Fibroblast of the aortic adventitia (primary cell): Measurements from ENCODE around the gene INPP5J. TPM values are rescaled to one million over a fixed set of nuclear protein-coding genes. Genes with fewer than 3 reads are reported as not detected.
"Not testable (repeated sequence)": the region's sequence is repeated elsewhere in the genome, so short reads cannot be mapped to it uniquely, and the experiment has no call there.

ENCODE experiments used
- DNase-seq: peaks from one replicate; pipeline ENCODE4 v3.0.0-alpha.2; 2010; ENCODE audit warnings: low read depth
- H3K4me3 ChIP-seq: 2 replicates; pipeline ENCODE4 v1.5.1; 2011; ENCODE audit warnings: low read depth, mild to moderate bottlenecking, control low read depth, low read length, moderate library complexity
- total RNA-seq: library from RNA; depleted of rRNA; stranded (reverse); fragments of >200 nt; gene quantifications from 2 replicates; pipeline ENCODE4 v1.2.3, GENCODE V29; 2012; ENCODE audit warnings: low replicate concordance
- TF ChIP-seq, protein P1 (sequence below): IDR thresholded peaks from 2 replicates; pipeline ENCODE4 v1.5.1; 2011; ENCODE audit warnings: mild to moderate bottlenecking, low read length, control low read depth, inconsistent platforms; ENCODE audit not compliant: insufficient read depth

INPP5J gene
- total RNA-seq, 1 donor = under 0.01 TPM

DNA sequence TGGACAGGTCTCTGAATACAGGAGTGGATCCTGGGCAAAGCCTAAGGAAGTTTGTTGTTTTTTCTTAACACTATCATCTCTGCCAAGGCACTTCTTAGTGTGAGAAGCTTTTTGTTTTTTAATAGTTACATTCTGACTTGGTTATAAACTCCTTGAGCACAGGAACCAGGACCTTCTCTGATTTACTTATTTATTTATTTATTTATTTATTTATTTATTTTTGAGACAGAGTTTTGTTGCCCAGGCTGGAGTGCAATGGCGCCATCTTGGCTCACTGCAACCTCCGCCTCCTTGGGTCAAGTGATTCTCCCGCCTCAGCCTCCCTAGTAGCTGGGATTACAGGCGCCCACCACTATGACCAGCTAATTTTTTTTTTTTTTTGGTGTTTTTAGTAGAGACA is 48.2 kb downstream of the INPP5J start:
- H3K4me3 ChIP-seq = no peak overlapping the region
- TF ChIP-seq, protein P1, sequence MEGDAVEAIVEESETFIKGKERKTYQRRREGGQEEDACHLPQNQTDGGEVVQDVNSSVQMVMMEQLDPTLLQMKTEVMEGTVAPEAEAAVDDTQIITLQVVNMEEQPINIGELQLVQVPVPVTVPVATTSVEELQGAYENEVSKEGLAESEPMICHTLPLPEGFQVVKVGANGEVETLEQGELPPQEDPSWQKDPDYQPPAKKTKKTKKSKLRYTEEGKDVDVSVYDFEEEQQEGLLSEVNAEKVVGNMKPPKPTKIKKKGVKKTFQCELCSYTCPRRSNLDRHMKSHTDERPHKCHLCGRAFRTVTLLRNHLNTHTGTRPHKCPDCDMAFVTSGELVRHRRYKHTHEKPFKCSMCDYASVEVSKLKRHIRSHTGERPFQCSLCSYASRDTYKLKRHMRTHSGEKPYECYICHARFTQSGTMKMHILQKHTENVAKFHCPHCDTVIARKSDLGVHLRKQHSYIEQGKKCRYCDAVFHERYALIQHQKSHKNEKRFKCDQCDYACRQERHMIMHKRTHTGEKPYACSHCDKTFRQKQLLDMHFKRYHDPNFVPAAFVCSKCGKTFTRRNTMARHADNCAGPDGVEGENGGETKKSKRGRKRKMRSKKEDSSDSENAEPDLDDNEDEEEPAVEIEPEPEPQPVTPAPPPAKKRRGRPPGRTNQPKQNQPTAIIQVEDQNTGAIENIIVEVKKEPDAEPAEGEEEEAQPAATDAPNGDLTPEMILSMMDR = no peak
- no peak for DNase-seq

DNA sequence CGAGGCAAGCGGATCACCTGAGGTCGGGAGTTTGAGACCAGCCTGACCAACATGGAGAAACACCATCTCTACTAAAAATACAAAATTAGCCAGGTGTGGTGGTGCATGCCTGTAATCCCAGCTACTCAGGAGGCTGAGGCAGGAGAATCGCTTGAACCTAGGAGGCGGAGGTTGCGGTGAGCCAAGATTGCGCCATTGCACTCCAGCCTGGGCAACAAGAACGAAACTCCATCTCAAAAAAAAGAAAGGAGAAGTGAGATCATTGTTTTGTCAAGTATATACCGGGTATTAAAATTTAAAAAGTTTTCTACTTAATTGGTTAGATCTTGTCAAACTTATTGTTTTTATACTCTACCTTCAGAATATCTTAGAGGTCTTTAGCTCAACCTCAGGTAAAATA is 49.0 kb downstream of the INPP5J start:
- not testable (repeated sequence) for DNase-seq, H3K4me3 ChIP-seq

- TF ChIP-seq, protein P1 = no peak
- peak; percentile 81 for DNase-seq
- H3K4me3 ChIP-seq = no peak overlapping the region
Measured at GRCh38 chr22:31173386-31174145, 50.8 kb downstream of the INPP5J start.

GRCh38 chr22:31176923-31177322 is 54.2 kb downstream of the INPP5J start:
- no peak for DNase-seq
- no peak overlapping the region for H3K4me3 ChIP-seq
- TF ChIP-seq, protein P1 = no peak

DNA sequence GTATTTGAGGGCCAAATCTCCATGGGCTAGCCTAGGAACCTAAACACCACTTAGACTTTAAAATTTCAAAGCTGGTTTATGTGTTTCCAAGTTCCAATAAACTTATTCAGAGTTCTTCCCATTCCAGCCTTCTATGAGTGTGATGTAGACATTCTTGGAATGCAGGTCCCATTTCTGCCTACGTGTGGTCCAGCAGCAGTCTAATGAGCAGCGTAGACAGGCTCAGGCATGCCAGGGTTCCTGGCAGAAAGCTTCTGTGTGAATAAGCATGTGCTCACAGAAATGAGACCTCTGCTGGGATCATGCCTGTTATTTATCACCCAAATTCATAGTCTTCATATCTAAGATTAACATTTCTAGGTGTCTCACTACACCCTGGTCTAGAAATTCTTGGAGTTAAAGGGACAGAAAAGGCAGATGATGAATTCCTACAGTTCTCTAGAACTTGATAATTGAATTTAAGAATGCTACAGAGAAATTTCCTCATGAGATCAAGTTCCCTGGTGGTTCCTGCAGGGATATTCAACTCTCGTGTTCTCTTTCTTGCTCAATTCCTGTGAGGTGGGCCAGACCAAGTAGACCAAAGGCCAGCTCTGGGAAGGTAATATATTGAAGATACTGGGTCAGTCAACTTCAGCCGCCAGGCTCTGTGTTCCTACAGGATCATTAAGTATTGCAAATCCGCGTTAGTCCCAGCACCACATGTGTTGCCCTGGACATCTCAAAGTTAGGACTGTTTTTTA is 54.8 kb downstream of the INPP5J start:
- TF ChIP-seq, protein P1 = peak; percentile 29
- no peak overlapping the region for H3K4me3 ChIP-seq
- peak; percentile 97 for DNase-seq

- DNase-seq = no peak
- TF ChIP-seq, protein P1 = no peak
- no peak overlapping the region for H3K4me3 ChIP-seq
Measured at GRCh38 chr22:31178859-31179258, 56.1 kb downstream of the INPP5J start.

DNA sequence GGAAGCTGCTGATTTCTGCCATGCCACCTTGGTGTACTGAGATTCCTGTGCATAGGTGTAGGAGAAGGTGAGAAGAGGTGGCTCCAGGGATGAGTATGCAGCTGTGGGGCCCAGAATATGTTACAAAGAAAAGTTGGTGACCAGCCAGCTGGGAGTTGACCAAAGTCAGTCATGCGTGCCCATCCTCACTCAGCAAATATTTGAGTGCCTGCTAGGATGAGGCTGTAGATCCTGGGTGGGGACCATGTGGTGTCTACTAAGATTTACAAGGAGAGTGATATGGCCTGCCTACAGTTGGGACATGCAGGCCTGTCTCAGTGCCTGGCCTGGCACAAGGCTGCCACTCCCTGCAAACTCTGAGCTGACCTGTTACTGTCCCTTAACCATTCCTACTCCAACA is 56.6 kb downstream of the INPP5J start:
- no peak for DNase-seq
- TF ChIP-seq, protein P1 = no peak
- no peak overlapping the region for H3K4me3 ChIP-seq
